H1 (cell line): ENCODE results near the gene SMG9.

ENCODE experiments used
- ASH2L ChIP-seq: fragments of 200-600, 300-600 bp; sonication (generic); IDR thresholded peaks from one replicate; pipeline ENCODE4 v1.7.1; 2017; ENCODE audit warnings: low read length
- BCL11A ChIP-seq, 2 experiments: IDR thresholded peaks; one replicate each; pipeline ENCODE4 v1.6.1; 2011; ENCODE audit warnings: low read depth in 2 of 2, low read length in 2 of 2, mild to moderate bottlenecking in 2 of 2
- CHD2 ChIP-seq: IDR thresholded peaks from 2 replicates; pipeline ENCODE4 v1.6.1; 2012; ENCODE audit warnings: low read length, improper control_type of control experiment
- CTCF ChIP-seq, 3 experiments: IDR thresholded peaks; 1 replicate in 2 of 3; 2 replicates in 1 of 3; pipeline versions ENCODE4 v1.5.1 to v1.6.1; 2011; ENCODE audit warnings: low read length in 3 of 3, mild to moderate bottlenecking in 3 of 3, inconsistent platforms in 2 of 3, low read depth in 1 of 3, moderate library complexity in 1 of 3; ENCODE audit not compliant: insufficient read depth in 1 of 3; ENCODE audit errors: control extremely low read depth in 1 of 3
- EGR1 ChIP-seq: IDR thresholded peaks from 2 replicates; pipeline ENCODE4 v1.6.1; 2011; ENCODE audit warnings: low read depth, low read length, borderline replicate concordance
- EZH2 ChIP-seq: fragments of 200-600 bp; sonication (generic); IDR thresholded peaks from 2 replicates; pipeline ENCODE4 v1.7.1; 2012; ENCODE audit warnings: low read depth, mild to moderate bottlenecking, moderate library complexity, low read length, inconsistent platforms; ENCODE audit not compliant: severe bottlenecking
- FOSL1 ChIP-seq: IDR thresholded peaks from 2 replicates; pipeline ENCODE4 v1.6.1; 2011; ENCODE audit warnings: mild to moderate bottlenecking, low read depth, low read length, moderate library complexity; ENCODE audit not compliant: insufficient read depth
- JUN ChIP-seq: IDR thresholded peaks from 2 replicates; pipeline ENCODE4 v1.6.1; 2011; ENCODE audit warnings: low read depth, mild to moderate bottlenecking, improper control_type of control experiment, low read length
- MAFK ChIP-seq: IDR thresholded peaks from 2 replicates; pipeline ENCODE4 v1.6.1; 2012; ENCODE audit warnings: low read depth, mild to moderate bottlenecking, improper control_type of control experiment, low read length
- POLR2A ChIP-seq, 2 experiments: IDR thresholded peaks; 1 replicate in 1 of 2; 2 replicates in 1 of 2; pipeline ENCODE4 v1.6.1; 2011; ENCODE audit warnings: low read depth in 2 of 2, low read length in 2 of 2, mild to moderate bottlenecking in 2 of 2; ENCODE audit errors: control extremely low read depth in 1 of 2
- RAD21 ChIP-seq, 2 experiments: IDR thresholded peaks in 1 of 2; conservative IDR thresholded peaks in 1 of 2; 2 replicates each; pipeline ENCODE4 v1.6.1; 2011; ENCODE audit warnings: low read depth in 2 of 2, low read length in 2 of 2, improper control_type of control experiment in 1 of 2, inconsistent platforms in 1 of 2, mild to moderate bottlenecking in 1 of 2, moderate library complexity in 1 of 2
- SIN3A ChIP-seq, 2 experiments: IDR thresholded peaks in 1 of 2; conservative IDR thresholded peaks in 1 of 2; 2 replicates each; pipeline ENCODE4 v1.6.1; 2011 to 2012; ENCODE audit warnings: low read length in 2 of 2, improper control_type of control experiment in 1 of 2, low read depth in 1 of 2, mild to moderate bottlenecking in 1 of 2
- TCF12 ChIP-seq: IDR thresholded peaks from 2 replicates; pipeline ENCODE4 v1.6.1; 2011; ENCODE audit warnings: low read depth, mild to moderate bottlenecking, low read length

GRCh38 chr19:43726736-43727592, 27.8 kb downstream of the SMG9 start:
- TF ChIP-seq FOSL1 (no peak), SIN3A (conservative IDR thresholded peaks at IDR 0.05 in 1 of 2, IDR thresholded peaks at IDR 0.05 in 1 of 2; ENCODE audit: low read depth in 1 of 2, low read length in 2 of 2) (no peak), BCL11A (IDR thresholded peaks at IDR 0.05; ENCODE audit: low read depth in 2 of 2, low read length in 2 of 2) (no peak), ASH2L (no peak), EZH2 (no peak), TCF12 (no peak), JUN (no peak), RAD21 (IDR thresholded peaks at IDR 0.05 in 1 of 2, conservative IDR thresholded peaks at IDR 0.05 in 1 of 2; ENCODE audit: low read depth in 2 of 2, low read length in 2 of 2) (no peak), CTCF (IDR thresholded peaks at IDR 0.05; ENCODE audit: control extremely low read depth in 1 of 3, insufficient read depth in 1 of 3, low read depth in 1 of 3, low read length in 3 of 3) (no peak), CHD2 (no peak), POLR2A (IDR thresholded peaks at IDR 0.05; ENCODE audit: control extremely low read depth in 1 of 2, low read depth in 2 of 2, low read length in 2 of 2) (no peak), EGR1 (no peak), MAFK (no peak)
